HG02840 (cell line): Measurements from ENCODE around the gene CELSR1.

Source experiments
- ATAC-seq: cut with Tn5 transposase; IDR thresholded peaks from one replicate; pipeline ENCODE4 v1.9.1; 2021; ENCODE audit warnings: mild to moderate bottlenecking, moderate library complexity, moderate number of reproducible peaks; ENCODE audit not compliant: unreplicated experiment, low FRiP score

CELSR1 gene

DNA sequence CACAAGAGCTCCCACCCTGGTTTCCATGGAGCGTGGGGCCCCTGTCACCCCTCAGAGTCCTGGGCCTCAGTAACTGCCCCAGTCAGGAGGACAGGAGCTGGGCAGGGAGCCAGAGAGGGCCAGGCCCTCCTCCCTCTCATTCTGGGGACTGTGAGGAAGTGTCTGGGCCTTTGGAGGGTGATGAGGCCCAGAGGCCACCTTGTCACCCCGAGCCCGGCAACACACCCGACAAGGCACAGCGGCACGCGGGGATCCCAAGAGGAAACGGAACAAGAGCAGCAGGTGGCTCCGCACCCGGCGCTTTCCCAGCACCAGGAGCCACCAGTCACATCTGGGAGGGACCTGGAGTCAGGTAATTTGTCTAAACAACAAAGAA lies 72.1 kb downstream of the CELSR1 start:
- no peak for ATAC-seq

DNA sequence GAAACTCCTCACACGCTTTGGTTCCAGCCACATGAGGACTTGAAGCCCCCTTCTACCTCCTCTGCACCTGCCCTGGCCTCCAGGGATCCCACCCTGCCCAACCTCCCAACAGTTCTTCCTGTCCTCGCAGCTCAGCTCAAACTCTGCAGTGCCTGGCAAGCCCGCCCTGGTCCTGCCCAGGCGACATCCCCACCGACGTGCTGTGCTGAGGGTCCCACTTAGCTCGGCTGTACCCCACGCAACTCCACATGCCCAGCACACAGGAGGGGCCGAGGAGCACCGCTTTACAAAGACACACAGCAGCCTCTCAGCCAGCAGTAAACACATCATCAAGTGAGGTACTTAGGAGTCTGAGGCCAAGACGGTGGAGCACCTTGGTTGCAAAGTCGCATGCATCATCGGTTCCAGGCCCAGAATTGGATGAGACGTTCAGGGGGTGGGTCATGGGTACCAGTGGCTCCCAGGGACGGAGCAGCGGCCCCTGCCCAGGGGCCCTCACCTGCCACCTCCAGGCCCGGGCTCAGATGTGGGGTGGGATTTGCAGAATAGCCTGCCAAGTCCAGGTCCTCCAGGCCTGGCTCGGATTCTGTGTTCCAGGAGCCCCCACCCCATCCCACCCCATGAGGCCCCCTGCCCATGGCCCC lies 72.6 kb downstream of the CELSR1 start:
- ATAC-seq, result no peak

DNA sequence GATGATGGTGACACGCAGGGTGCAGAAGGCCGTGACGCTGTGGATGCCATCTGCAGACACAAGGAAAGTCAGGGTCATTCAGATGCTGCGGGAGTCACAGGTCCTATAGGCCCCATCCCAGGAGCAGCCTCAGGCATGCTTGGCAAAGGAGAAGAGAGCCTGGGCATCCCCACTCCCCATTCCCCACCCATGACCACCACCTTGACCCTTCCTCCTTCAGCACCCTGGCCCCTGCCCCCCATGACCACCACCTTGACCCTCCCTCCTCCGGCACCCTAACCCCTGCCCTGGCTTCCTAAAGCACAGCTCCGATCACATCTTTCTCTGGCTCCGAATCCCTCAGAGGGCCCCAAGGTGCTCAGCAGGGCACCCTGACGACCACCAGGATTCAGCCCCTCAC lies 73.1 kb downstream of the CELSR1 start:
- ATAC-seq, result no peak

DNA sequence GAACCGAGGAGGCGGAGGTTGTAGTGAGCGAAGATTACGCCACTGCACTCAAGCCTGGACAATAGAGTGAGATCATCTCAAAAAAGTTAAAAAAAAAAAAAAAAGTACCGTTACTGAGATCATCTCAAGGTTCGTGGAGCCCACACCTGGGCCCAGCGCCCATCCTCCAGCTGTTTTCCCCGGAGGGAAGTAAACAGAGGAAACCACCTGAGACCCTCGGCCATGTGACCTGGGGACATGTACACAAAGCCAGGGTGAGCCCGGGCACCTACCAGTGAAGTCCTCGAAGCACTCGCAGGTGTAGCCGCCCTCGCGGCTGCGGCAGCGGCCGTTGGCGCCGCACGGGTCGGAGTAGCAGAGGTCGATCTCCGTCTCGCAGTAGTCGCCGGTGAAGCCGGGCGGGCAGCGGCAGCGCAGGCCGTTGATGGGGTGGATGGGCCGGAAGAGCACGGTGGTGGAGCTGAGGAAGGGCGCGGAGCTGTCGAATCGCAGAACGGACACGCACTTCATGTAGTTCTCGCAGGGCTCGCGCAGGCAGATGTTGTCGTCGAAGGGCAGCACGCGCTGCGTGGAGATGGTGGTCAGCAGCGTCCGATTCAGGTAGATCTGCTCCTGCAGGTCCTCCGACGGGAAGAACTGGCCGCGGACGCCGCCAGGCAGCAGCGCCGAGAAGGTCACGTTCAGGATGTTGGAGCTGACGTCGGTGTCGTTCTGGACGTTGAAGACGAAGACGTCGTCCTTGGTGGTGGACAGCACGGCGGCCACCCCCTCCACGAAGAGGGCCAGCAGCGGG lies 73.8 kb downstream of the CELSR1 start:
- no peak for ATAC-seq

DNA sequence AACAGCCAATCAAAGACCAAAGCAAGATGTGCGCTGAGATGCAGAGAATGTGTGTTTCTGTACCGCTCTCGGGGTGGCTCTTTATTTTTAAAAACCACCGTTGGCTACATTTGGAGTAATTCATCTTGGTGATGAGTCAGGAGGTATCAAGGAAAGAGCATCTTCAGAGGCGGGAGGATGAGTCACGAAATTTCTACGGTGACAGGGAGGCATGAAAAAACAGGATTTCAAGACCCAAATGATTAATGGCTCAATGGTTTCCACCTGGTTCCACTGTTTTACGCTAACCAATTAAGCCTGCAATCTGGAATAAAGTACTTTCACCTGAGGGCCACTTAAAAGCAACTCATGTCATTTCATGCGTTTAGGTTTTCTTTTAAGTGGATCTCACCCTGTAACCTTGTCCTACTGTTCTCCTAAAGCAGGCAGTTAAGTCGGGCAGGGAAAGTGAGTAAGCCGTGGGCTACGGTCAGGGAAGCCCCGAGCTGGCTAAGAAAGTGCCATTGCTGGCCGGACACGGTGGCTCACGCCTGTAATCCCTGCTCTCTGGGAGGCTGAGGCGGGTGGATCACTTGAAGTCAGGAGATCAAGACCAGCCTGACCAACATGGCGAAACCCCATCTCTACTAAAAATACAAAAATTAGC lies 74.6 kb downstream of the CELSR1 start:
- ATAC-seq, result no peak

DNA sequence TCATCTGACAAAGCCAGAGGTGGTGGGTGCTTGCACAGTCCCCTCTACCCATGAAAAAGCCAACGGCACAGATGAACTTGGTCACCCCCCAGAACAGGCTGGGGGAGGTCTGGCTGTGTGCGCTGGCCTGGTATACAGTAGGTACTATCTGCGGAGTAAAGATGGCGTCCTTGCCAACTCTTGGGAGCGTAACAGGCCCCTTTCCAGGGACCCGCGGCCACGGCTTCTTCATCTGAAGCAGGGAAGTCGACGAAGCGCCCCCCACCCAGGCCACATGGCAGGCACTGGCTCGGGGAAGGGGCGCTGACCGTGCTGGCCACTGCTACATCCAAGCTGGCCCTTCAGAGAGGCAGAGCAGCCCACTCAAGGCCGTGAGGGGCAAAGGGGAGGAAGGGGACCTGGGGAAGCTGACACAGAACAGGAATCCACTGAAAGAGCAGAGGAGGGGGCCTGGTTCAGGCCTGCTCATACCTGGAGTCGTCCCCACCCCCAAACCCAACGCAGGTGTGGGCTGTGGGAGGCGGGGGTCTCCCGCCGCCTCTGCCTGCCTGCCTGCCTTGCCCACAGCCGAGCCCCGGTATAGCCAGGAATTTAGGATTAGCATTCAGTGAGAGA lies 75.7 kb downstream of the CELSR1 start:
- ATAC-seq, result no peak

DNA sequence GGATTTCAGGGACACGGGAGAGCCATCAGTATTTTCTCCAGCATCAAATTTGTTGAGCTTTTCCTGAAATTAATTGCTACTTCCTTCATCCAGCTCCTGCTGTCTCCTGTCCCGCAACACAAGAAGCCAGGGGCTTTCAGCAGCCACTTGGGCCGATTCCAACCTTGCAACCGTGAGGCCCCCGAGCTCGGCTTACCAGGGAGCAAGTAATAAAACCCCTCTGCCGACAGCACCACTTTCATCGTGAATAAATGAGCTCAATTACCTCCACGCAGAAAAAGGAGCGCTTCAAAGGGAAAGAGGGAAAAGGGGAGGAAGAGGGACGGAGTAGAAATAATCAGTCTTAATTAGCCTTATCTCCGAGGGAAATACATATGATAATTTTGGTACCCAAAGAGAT lies 76.6 kb downstream of the CELSR1 start:
- ATAC-seq, result no peak

DNA sequence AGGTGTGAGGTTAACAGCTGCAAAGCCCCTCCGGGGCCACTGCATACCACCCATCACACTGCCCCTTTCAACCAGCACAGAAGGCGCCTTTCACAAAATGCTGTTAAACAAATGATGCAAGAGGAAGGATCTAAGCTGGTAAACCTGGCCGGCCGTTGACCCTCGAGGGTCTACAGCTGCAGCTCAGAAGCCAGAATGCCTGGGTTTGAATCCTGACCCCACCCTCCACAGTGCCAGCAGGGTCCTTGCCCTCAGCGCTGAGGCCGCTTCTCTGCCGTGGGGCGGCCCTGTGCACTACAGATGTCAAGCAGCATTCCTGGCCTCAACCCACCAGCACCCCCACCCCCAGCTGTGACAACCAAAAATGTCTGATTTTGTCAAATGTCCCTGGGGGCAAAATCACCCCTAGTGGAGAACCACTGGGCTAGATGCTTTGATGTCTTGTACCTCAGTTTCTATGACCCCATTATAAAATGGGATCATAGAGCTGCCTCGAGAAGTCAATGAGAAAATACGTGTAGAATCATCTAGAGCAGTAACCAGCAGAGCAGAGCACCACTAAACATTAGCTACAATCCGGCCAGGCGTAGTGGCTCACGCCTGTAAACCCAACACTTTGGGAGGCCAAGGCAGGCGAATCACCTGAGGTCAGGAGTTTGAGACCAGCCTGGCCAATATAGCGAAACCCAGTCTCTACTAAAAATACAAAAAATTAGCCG lies 77.9 kb downstream of the CELSR1 start:
- ATAC-seq, result no peak

DNA sequence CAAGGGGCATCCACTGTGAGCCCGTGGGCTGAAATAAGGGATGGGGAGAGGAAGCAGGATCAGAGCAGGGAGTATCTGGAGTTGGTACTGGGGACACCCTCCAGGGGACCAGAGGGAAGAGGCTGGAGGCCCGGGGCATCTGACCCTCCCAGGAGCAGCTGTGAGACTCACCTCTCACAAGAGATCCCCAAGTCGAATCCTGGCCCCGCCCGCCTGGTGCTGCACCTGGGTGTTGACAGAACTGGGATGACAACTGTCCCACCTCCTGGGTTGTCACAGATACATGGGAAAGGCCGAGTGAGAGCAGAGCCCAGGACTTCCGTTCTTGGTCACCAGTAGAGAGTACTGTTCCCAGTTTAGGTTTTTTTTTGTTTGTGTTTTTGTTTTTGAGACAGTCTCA lies 78.9 kb downstream of the CELSR1 start:
- no peak for ATAC-seq

DNA sequence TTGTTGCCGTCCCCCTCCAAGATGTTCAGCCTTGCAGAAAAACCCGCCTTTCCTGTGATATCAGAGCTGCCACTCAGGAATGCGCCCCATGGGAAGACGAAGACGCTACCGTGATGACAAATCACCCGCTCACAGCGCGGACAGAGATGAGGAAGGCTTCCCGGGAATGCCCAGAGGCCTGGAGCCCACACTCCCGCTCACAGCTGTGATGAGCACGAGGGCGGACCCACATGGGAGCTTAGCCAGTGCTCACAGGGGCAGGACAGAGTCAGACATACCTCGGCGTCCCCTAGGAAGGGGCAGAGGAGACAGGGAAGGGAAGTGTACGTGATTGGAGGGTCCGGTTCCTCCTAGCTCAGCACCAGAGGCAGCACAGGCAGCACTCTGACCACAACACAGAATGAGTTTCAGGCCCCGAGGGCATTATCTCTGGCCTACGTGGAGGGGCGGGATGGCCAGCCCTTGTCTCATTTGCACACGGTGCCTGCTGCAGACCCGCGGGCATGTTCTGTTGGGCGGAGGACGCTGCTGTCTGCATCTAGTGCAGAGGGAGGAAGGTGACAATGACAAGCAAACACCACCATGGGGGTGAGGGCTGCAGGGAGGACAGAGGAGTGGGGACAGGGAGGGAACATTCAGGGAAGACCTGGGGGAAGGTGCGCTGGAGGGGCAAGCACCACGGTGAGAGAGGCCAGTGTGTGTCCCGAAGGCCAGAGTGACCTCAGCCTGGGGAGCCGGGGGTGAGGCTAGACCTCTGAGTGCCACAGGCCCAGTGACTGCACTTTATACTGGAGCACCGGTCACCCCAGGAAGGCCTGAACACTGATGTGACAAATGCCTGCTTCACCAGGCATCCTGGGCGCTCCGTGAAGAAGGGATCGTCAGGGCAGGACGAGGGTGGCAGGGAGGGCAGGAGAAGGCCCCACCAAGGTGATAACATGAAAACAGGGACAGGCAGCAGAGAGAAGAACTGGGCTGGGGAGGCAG lies 79.6 kb downstream of the CELSR1 start:
- ATAC-seq, result no peak

DNA sequence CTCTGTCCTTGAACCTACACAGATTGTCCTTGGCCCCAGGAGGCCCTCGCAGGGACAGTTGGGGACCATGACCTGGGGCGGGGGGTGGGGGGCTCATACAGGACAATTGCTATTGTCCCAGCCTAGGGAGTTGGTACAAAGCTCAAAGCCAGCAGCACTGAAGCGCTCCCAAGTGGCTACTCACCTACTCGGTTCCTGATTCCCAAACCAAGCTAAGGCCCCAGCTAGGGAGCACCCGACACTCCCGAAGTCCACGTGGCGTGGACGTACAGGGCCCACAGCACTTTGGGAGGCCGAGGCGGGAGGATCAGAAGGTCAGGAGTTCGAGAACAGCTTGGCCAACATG lies 80.6 kb downstream of the CELSR1 start:
- ATAC-seq, result no peak

DNA sequence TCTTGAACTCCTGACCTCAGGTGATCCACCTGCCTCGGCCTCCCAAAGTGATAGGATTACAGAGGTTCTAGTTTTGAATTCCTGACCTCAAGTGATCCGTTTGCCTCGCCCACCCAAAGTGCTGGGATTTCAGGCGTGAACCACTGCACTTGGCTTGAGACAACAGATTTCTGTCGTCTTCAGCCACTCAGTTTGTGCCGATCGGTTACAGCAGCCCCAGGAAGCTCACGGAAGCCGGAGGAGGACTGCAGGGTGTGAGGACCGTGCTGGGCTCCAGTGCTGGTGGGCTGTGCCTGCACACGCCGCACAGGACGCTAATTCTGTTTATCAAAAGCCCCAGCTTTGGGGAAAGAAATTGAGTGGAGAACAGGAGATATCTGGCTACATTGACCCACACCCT lies 82.0 kb downstream of the CELSR1 start:
- ATAC-seq, result no peak

DNA sequence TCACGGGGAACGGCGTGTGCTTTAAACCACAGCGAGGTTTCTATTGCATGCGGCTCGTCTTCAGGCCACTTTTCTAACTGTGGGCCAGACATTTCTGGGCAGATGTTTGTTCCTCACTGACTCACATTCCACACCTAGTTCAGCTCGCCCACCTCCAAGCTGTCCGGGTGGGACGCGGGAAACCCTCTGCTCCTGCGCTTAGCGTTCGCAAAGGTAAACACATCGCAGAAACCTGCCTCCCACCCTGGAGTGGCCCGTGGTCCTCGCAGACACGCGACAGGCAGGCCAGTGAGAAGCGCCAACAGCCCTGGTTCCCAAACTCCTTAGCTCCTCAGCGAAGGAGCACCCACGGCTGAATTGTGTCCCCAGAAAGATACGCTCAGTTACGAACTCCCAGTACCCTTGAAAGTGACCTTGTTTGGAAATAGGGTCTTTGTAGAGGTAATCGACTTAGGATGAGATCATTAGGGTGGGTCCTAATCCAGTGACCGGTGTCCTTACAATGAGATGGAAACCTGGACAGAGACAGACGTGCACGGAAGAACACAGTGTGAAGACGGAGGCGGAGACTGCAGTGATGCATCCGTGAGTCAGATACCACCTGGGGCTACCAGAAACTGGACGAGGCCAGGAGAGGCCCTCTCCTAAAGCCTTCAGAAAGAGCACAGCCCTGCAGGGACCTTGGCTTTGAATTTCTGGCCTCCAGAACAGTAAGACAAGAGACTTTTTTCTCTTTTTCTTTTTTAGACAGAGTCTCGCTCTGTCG lies 82.7 kb downstream of the CELSR1 start:
- no peak for ATAC-seq

DNA sequence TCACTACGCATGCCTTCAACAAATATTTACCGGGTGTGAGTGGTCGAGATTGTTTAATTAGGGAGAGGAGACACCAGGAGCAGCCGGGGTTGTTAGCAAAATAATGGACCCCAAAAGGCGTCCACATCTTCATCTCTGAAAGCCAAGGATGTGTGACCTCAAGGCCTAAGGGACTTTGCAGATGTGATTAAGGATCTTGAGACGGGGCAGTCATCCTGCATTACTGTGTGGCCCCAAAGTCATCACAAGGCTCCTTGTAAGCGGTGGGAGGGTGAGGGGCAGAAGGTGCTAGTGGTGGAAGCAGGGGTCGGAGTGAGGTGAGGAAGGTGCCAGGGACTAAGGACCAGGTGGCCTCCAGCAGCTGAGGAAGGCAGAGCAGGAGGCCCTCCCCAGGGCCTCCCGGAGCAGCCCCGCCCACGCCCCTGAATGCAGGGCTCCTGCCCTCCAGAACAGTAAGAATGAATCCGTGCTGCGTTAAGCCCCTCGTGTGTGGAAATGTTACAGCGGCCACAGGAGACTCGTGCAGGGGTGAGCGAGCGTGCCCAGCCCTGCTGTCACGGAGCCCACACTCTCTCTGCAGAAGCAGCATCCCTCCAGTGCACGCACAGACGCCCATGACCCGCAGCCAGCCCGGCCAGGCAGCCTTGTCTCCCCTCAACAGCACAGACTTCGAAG lies 83.5 kb downstream of the CELSR1 start:
- no peak for ATAC-seq

DNA sequence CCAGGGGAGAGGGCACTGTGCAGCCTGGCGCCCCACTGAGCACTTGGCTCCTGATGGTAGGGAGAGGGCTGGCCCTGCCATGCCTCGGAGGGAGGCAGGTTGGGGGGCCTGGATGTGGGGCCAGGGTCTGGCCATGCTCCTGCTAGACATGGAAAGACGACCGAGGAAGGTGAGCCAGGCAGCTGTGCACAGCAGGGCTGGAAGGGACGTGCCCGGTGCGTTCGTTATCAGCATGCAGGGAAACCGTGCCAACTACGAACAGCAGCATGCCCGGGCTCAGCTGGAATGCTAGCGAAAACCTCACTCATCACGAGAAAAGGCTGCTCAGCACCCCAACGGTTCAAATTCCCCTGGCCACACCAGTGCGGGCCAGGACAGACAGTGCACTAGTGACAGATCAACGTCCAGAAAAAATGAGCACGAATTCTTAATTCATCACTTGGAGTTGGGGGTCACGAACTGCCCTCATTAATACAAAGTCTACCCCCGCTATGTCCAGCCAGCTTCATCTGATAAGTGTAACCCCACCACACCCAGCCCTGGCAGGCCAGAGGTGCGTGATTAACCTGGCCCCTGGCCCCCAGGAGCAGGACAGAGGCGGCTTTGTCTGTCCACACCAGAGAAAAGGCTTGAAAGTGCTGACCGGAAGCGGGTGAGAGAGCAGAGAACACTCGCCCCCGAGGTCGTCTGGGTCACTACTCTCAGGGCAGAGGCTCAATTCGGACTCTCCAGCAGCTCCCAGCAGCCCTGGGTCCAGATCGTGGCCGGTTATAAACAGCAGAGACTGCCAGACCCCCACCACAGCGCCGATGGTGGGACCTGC lies 84.2 kb downstream of the CELSR1 start:
- ATAC-seq, result no peak

DNA sequence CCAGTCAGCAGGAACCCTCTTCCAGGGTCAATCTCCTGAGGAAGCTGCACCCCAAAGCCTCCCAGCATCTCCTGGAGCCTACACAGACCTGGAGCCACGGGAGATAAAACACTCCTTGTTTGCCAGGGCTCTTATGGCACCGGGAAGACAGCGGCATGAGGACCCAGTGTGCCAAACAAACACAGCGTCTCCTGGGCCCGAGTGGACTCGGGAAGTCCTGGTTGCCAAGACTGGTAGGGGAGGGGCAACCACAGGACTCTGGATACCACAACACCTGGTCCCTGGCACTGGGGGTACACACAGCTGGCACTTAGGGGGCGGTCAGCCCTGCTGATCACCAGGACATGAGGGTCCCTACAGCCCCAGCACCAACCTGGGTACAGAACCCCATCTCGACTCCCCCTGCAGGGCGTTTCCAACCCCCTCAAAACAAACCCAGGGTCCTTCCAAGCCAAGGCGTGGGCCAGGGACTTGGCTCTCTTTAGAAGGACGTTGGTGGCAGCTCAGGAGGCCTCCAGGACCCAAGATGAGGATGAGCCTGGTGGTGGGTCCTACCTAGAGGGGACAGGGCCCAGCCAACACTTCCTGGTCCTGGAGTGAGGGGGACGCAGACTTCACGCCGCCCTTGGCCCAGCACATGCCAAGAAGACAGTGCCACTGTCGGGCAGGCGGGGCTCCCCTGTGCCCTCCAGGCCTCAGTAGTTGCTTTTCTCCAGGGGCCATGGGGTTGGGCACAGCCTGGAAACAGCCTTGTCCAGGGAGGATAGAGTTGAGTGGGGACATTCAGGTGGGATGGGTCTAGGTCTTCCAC lies 85.0 kb downstream of the CELSR1 start:
- no peak for ATAC-seq

DNA sequence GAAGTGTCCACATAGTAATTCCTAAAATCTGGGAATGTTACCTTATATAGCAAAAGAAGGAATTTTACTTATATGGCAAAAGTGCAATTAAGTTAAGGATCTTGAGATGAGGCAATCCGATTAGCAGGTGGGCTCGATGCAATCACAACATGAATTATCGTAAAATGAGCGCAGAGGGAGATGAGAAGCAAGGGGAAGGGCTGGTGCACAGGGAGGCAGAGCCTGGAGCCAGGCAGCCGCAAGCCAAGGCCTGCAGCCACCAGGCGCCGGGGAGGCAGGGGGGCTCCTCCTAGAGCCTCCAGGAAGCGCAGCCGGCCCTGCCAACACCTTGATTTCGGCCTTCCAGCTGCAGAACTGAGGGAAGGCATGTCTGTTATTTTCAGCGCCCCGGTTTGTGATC lies 85.7 kb downstream of the CELSR1 start:
- ATAC-seq, result no peak
